Chondrocyte (in vitro differentiated cells): Measurements from ENCODE around the gene SUN5. TPM values are rescaled to one million over a fixed set of nuclear protein-coding genes. Genes with fewer than 3 reads are reported as not detected.

Experiments
- DNase-seq: peaks from one replicate; pipeline ENCODE4 v3.0.0; 2021; ENCODE audit warnings: mixed read lengths, low spot score
- H3K27ac Mint-ChIP-seq: one replicate; pipeline ENCODE4 v1.8.0; 2021; ENCODE audit warnings: mild to moderate bottlenecking, moderate library complexity, mixed read lengths; ENCODE audit not compliant: unreplicated experiment
- H3K27me3 Mint-ChIP-seq: 2 replicates; pipeline ENCODE4 v1.8.0; 2021; ENCODE audit warnings: low read depth, mixed read lengths
- H3K36me3 Mint-ChIP-seq: 2 replicates; pipeline ENCODE4 v1.8.0; 2021; ENCODE audit warnings: low read depth, mixed read lengths
- H3K4me1 Mint-ChIP-seq: 2 replicates; pipeline ENCODE4 v1.8.0; 2021; ENCODE audit warnings: low read depth, mild to moderate bottlenecking, mixed read lengths
- H3K4me3 Mint-ChIP-seq: one replicate; pipeline ENCODE4 v1.8.0; 2021; ENCODE audit warnings: mild to moderate bottlenecking, moderate library complexity, mixed read lengths; ENCODE audit not compliant: unreplicated experiment
- H3K9me3 Mint-ChIP-seq: 2 replicates; pipeline ENCODE4 v1.8.0; 2021; ENCODE audit warnings: low read depth, mixed read lengths
- total RNA-seq: library from RNA; stranded (reverse); gene quantifications from 3 replicates; pipeline ENCODE4 v1.2.1, GENCODE V29; 2021
- TF ChIP-seq, protein P1 (sequence below): fragments of 200-600 bp; sonication (generic); IDR thresholded peaks from 2 replicates; pipeline ENCODE4 v1.5.0; 2021; ENCODE audit warnings: antibody characterized with exemption, mild to moderate bottlenecking, moderate library complexity

Gene SUN5
- total RNA-seq, 1 donor from 2014 or later = not detected

DNA sequence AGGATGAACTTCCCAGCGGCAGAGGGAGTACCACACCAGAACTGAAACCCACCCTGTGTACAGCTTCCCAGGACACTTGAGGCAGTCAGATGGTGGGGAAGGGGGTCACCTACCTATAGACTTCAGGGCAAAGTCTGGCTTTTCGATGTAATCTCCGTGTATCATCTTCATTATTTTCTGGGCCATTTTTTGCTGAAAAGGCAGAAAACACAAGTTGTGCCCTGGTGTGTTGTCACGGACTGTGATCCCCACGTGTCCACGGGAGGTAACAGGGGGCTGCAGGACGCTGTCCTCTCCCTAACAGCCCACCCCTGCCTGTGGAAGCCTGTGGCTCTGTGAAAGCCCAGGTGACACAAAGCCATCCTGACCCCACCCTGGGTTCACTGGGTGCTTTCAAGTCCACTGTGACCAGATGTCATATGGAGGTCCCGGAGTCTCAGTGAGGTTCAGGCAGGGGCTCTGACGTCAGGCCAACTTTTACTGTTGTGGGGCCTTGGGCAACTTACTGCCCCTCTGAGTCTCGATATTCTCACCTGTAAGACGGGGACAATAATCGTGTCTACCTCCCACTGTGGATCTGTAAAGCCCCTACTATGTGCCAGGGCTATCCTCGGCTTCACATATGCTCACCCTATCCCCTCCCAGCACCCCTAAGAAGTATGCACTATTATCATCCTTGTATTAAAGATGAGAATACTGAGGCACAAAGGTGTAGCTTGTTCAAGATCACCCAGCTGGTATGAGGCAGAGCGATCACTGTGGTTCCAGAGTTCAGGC is 14.5 kb downstream of the SUN5 start:
- TF ChIP-seq, protein P1, sequence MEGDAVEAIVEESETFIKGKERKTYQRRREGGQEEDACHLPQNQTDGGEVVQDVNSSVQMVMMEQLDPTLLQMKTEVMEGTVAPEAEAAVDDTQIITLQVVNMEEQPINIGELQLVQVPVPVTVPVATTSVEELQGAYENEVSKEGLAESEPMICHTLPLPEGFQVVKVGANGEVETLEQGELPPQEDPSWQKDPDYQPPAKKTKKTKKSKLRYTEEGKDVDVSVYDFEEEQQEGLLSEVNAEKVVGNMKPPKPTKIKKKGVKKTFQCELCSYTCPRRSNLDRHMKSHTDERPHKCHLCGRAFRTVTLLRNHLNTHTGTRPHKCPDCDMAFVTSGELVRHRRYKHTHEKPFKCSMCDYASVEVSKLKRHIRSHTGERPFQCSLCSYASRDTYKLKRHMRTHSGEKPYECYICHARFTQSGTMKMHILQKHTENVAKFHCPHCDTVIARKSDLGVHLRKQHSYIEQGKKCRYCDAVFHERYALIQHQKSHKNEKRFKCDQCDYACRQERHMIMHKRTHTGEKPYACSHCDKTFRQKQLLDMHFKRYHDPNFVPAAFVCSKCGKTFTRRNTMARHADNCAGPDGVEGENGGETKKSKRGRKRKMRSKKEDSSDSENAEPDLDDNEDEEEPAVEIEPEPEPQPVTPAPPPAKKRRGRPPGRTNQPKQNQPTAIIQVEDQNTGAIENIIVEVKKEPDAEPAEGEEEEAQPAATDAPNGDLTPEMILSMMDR = no peak
- H3K4me3 Mint-ChIP-seq = no peak overlapping the region
- H3K27ac Mint-ChIP-seq = no peak overlapping the region
- no peaks in the 10 kb centered on the region for H3K4me1 Mint-ChIP-seq
- H3K9me3 Mint-ChIP-seq = peaks cover 4% of the 10 kb centered on the region
- peaks cover 2% of the 10 kb centered on the region for H3K36me3 Mint-ChIP-seq
- peak; percentile 39 for DNase-seq
- peaks cover 19% of the 10 kb centered on the region for H3K27me3 Mint-ChIP-seq

DNA sequence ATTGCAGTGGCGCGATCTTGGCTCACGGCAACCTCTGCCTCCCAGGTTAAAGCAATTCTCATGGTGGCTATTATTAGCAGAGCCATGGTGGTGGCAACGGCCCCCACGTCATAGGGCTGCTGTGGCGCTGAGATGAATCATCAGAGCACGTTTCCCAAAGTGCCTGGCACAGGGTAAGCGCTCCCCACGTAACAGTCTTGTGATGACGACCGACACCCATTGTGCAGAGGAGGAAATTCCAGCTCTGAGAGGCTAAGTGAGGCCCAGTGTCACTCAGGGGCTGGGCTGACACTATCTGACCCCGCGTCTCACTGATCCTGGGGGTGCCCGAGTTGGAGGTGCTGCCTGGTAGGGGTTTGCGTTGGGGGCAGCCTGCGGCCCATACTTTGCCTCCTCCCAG is 16.2 kb downstream of the SUN5 start:
- no peak overlapping the region for H3K27ac Mint-ChIP-seq
- no peaks in the 10 kb centered on the region for H3K36me3 Mint-ChIP-seq

DNA sequence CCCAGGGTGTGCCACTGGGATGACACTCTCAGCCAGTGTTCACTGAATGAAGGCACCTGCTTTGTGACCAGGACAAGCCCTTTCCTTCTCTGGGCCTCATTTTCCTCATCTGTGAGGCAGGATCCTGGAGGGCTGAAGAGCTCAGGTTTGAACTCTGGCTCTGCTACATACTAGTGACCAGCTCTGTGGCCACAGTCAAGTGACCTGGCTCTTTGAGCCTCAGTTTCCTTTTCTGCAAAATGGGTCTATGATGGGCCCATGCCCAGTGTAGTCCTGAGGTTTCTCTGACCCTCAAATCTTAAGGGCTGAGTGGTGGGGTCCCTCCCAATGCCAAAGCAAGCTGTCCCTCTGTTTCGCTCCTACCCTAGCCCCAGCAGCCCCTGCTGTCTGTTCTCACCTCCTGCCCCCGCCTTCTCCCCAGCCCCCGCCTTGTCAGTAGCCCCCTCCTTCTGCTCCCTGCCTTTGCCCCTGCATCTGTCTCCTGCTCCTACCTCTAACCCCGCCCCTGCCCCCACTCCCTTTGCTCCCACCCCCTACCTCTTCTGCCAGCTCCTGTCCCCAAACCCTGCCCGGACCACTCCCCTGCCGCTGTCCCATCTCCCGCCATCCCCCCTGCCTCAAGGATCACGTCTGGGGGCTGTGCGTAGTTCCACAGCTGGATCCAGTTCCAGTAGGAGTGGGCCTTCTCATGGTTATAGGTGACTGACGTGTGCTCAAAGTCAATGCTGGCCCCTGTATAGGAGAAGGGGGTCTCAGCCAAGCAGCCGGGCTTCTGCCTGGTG is 17.0 kb downstream of the SUN5 start:
- TF ChIP-seq, protein P1 = no peak
- Mint-ChIP-seq H3K36me3 (no peaks in the 10 kb centered on the region), H3K27me3 (peaks cover 19% of the 10 kb centered on the region), H3K27ac (no peak overlapping the region), H3K4me3 (no peak overlapping the region), H3K4me1 (no peaks in the 10 kb centered on the region), H3K9me3 (no peaks in the 10 kb centered on the region)
- DNase-seq = peak; percentile 53

More for the DNA sequence above, 16.2 kb downstream of the SUN5 start:
- TF ChIP-seq, protein P1 = no peak
- Mint-ChIP-seq H3K9me3 (no peaks in the 10 kb centered on the region), H3K4me1 (no peaks in the 10 kb centered on the region), H3K27me3 (peaks cover 19% of the 10 kb centered on the region), H3K4me3 (no peak overlapping the region)
- DNase-seq = peak; percentile 42

DNA sequence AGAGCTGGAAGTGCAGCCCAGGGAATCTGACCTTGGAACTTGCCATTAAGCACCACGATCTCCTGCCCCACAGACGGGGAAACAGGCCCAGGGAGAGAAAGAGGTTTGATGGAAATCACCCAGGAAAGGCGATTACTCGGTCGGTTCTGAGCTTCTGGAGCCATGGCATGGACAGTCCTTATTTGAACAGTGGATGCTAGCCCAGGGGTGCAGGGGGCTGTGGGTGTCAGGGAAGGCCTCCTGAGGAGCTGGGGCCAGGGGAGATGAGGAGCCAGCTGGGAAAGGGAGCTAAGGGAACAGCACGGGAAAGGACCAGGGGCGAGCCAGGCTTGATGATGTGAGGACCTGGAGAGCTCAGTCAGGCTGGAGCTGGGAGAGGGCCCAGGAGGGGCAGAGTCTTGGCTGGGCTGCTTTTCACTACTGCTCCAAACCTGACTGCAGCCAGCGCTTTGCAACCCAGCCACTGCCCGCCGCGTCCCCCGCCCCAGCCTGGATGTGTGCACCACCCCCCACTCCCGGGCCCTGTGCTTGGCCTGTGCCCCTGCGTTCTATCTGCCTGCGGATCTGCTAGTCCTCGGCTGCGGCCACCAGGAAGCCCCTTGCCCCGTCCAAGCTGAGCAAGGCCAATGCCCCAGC is 17.8 kb downstream of the SUN5 start:
- TF ChIP-seq, protein P1 = no peak
- peak; percentile 84 for DNase-seq
- H3K4me1 Mint-ChIP-seq = no peaks in the 10 kb centered on the region
- no peaks in the 10 kb centered on the region for H3K9me3 Mint-ChIP-seq
- peaks cover 16% of the 10 kb centered on the region for H3K27me3 Mint-ChIP-seq
- no peak overlapping the region for H3K4me3 Mint-ChIP-seq
- H3K36me3 Mint-ChIP-seq = no peaks in the 10 kb centered on the region
- H3K27ac Mint-ChIP-seq = no peak overlapping the region

DNA sequence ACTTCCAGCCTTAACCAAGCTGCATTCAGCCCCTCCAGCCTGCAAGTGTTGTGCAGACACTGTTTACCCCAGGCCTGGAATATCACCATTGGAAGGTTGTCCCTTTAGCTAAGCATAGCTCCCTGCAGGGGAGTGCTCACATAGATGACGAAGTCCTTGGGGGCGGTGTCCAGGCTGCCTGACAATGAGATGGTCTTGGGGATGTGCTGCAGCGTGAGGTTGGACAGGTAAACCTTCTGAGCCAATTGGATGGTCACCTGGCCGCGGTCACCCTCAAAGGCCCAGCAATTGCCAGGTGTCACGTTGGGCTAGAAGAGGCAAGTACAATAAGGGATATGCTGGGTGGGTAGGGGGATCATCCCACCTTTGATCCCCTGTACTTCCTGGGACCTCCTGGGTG is 18.6 kb downstream of the SUN5 start:
- Mint-ChIP-seq H3K27ac (no peak overlapping the region), H3K9me3 (no peaks in the 10 kb centered on the region), H3K27me3 (peaks cover 17% of the 10 kb centered on the region), H3K4me1 (no peaks in the 10 kb centered on the region), H3K36me3 (no peaks in the 10 kb centered on the region), H3K4me3 (no peak overlapping the region)
- TF ChIP-seq, protein P1 = no peak
- DNase-seq = peak; percentile 43
